Suprapubic skin (tissue), 4 donors: Measurements from ENCODE around the gene ETS2. TPM values are rescaled to one million over a fixed set of nuclear protein-coding genes. Genes with fewer than 3 reads are reported as not detected.

Experiments used
- DNase-seq, 2 donors: peaks; one replicate each; pipeline ENCODE4 v3.0.0-alpha.2; 2019; ENCODE audit warnings: low spot score in 2 of 2
- H3K27ac ChIP-seq: fragments of 200-600 bp; sonication (generic); one replicate; pipeline ENCODE4 v1.5.1; 2019
- H3K27me3 ChIP-seq: fragments of 200-600 bp; sonication (generic); one replicate; pipeline ENCODE4 v1.5.1; 2019
- H3K36me3 ChIP-seq: fragments of 200-600 bp; sonication (generic); one replicate; pipeline ENCODE4 v1.5.1; 2019
- H3K4me1 ChIP-seq: fragments of 200-600 bp; sonication (generic); one replicate; pipeline ENCODE4 v1.5.1; 2019
- H3K4me3 ChIP-seq: fragments of 200-600 bp; sonication (generic); one replicate; pipeline ENCODE4 v1.5.1; 2019; ENCODE audit warnings: mild to moderate bottlenecking
- H3K9me3 ChIP-seq: fragments of 200-600 bp; sonication (generic); one replicate; pipeline ENCODE4 v1.5.1; 2019
- CTCF ChIP-seq, 2 donors: fragments of 200-600 bp in 1 of 2; fragments of 450-650 bp in 1 of 2; sonication (generic) in 1 of 2; IDR thresholded peaks; one replicate each; pipeline ENCODE4 v1.5.1; 2016 to 2019; ENCODE audit warnings: antibody characterized with exemption in 2 of 2, mild to moderate bottlenecking in 1 of 2, moderate library complexity in 1 of 2
- EP300 ChIP-seq: sonication (generic); formaldehyde crosslinking; IDR thresholded peaks from one replicate; pipeline ENCODE4 v1.6.1; 2017; ENCODE audit warnings: antibody characterized with exemption
- POLR2A ChIP-seq, 2 donors: fragments of 450-650 bp; IDR thresholded peaks; one replicate each; pipeline ENCODE4 v1.6.1; 2017; ENCODE audit warnings: antibody characterized with exemption in 2 of 2, mild to moderate bottlenecking in 2 of 2, moderate library complexity in 2 of 2
- POLR2AphosphoS5 ChIP-seq, 3 donors: sonication (generic); formaldehyde crosslinking; IDR thresholded peaks; one replicate each; pipeline ENCODE4 v1.6.1; 2017; ENCODE audit warnings: antibody characterized with exemption in 3 of 3
- WGBS: methylation state at CpG from one replicate; pipeline ENCODE4 v1.1.5; 2018; 5-methylcytosine and 5-hydroxymethylcytosine counted together
- total RNA-seq, 4 donors: library from RNA; depleted of rRNA; stranded (reverse); fragments of >200 nt; gene quantifications; one replicate each; pipeline ENCODE4 v1.1.0, GENCODE V29; 2016

The ETS2 gene
- total RNA-seq, 4 donors from 2014 or later = 198 to 510 (median 416) TPM

DNA sequence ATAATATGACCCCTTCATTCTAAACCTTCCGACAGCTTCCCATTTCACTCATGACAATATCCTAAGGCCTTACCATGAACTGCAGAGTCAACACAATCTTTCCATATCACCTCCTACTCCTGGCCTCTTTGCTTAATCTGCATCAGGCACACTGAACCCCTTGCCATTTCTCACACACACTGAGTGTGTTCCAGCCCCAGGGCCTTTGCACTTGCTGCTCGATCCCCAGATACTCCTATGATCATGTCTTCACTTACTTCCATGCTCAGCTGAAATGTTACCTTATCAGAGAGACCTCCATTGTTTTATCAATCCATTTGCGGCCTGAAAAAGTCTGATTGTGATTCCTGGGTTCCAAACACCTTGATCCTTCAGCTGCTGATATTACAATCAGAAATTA lies 47.0 kb downstream of the ETS2 start:
- H3K4me3 ChIP-seq = no peak overlapping the region
- H3K36me3 ChIP-seq = no peaks in the 10 kb centered on the region
- no peak for DNase-seq
- no peak for TF ChIP-seq POLR2AphosphoS5 (IDR thresholded peaks at IDR 0.05)
- no peak for TF ChIP-seq CTCF (IDR thresholded peaks at IDR 0.05)
- no peak for TF ChIP-seq POLR2A (IDR thresholded peaks at IDR 0.05)
- TF ChIP-seq EP300 = no peak
- peaks cover 16% of the 10 kb centered on the region for H3K4me1 ChIP-seq
- 57% methylated on average over 3 of the region's 3 CpGs for WGBS
- H3K9me3 ChIP-seq = no peaks in the 10 kb centered on the region
- H3K27ac ChIP-seq = no peak overlapping the region
- H3K27me3 ChIP-seq = no peaks in the 10 kb centered on the region

DNA sequence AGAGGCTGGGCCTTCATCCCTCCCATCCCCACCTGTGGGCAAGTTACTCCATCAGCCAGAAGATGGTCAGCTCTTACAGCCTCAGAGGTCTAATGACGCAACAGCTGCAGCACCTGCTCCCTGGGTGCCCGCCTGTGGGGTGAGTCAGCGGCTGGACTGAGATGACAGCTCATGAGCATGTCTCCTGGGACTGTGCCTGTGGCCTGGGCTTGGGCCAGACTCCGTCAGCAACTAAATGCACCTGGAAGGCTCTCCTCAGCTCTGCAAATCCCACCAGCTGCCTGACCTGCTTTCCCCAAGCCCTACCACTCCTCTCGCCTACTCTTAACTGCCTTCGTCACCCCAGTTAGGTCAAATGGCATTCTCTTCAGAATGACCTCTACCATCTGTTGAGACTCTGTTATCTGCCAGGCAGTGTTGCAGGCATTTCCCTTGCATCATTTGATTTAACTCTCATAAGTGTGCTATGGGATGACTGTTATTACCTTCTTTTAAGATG lies 47.7 kb downstream of the ETS2 start:
- peaks cover 8% of the 10 kb centered on the region for H3K4me1 ChIP-seq
- DNase-seq = peak in 1 of 2 donors; percentile 71
- H3K36me3 ChIP-seq = no peaks in the 10 kb centered on the region
- no peaks in the 10 kb centered on the region for H3K9me3 ChIP-seq
- H3K27ac ChIP-seq = no peak overlapping the region
- 64% methylated on average over 5 of the region's 6 CpGs for WGBS
- TF ChIP-seq EP300 (no peak), CTCF (IDR thresholded peaks at IDR 0.05) (no peak), POLR2AphosphoS5 (IDR thresholded peaks at IDR 0.05) (no peak), POLR2A (IDR thresholded peaks at IDR 0.05) (no peak)
- H3K4me3 ChIP-seq = no peak overlapping the region
- H3K27me3 ChIP-seq = no peaks in the 10 kb centered on the region

GRCh38 chr21:38857152-38857825 lies 51.6 kb downstream of the ETS2 start:
- no peak overlapping the region for H3K4me3 ChIP-seq
- no peaks in the 10 kb centered on the region for H3K36me3 ChIP-seq
- H3K4me1 ChIP-seq = peaks cover 14% of the 10 kb centered on the region
- 94% methylated on average over 8 of the region's 8 CpGs for WGBS
- TF ChIP-seq EP300 = no peak
- no peak for TF ChIP-seq POLR2A (IDR thresholded peaks at IDR 0.05)
- TF ChIP-seq CTCF (IDR thresholded peaks at IDR 0.05) = no peak
- no peak for TF ChIP-seq POLR2AphosphoS5 (IDR thresholded peaks at IDR 0.05)
- no peaks in the 10 kb centered on the region for H3K9me3 ChIP-seq
- no peak for DNase-seq
- no peaks in the 10 kb centered on the region for H3K27me3 ChIP-seq
- no peak overlapping the region for H3K27ac ChIP-seq

- Histone ChIP-seq H3K27me3 (no peaks in the 10 kb centered on the region), H3K9me3 (no peaks in the 10 kb centered on the region), H3K4me3 (no peak overlapping the region), H3K27ac (no peak overlapping the region), H3K36me3 (no peaks in the 10 kb centered on the region), H3K4me1 (peaks cover 13% of the 10 kb centered on the region)
- no peak for TF ChIP-seq POLR2A (IDR thresholded peaks at IDR 0.05)
- TF ChIP-seq CTCF (IDR thresholded peaks at IDR 0.05) = no peak
- no peak for TF ChIP-seq EP300
- no peak for TF ChIP-seq POLR2AphosphoS5 (IDR thresholded peaks at IDR 0.05)
- WGBS = 82% methylated on average over 8 of the region's 8 CpGs
- no peak for DNase-seq
Observed at GRCh38 chr21:38858026-38858811, 52.5 kb downstream of the ETS2 start.

GRCh38 chr21:38858812-38859205 lies 53.1 kb downstream of the ETS2 start:
- TF ChIP-seq EP300 = no peak
- no peak for TF ChIP-seq CTCF (IDR thresholded peaks at IDR 0.05)
- no peak for TF ChIP-seq POLR2A (IDR thresholded peaks at IDR 0.05)
- TF ChIP-seq POLR2AphosphoS5 (IDR thresholded peaks at IDR 0.05) = no peak
- Histone ChIP-seq H3K4me3 (no peak overlapping the region), H3K36me3 (no peaks in the 10 kb centered on the region), H3K4me1 (peaks cover 10% of the 10 kb centered on the region), H3K27ac (no peak overlapping the region), H3K9me3 (no peaks in the 10 kb centered on the region), H3K27me3 (no peaks in the 10 kb centered on the region)
- WGBS = 89% methylated on average over 1 of the region's 1 CpG
- no peak for DNase-seq
